DMS53 treated with DMSO at 0.1 percent for 48 hours (cell line): Measurements from ENCODE around the gene BPGM.
"Not testable (repeated sequence)": the region's sequence is repeated elsewhere in the genome, so short reads cannot be mapped to it uniquely, and the experiment has no call there.

Experiments used
- DNase-seq: peaks from one replicate; lab custom pipeline; 2025; ENCODE audit not compliant: unreplicated experiment; lab: John Stamatoyannopoulos, UW

BPGM gene

DNA sequence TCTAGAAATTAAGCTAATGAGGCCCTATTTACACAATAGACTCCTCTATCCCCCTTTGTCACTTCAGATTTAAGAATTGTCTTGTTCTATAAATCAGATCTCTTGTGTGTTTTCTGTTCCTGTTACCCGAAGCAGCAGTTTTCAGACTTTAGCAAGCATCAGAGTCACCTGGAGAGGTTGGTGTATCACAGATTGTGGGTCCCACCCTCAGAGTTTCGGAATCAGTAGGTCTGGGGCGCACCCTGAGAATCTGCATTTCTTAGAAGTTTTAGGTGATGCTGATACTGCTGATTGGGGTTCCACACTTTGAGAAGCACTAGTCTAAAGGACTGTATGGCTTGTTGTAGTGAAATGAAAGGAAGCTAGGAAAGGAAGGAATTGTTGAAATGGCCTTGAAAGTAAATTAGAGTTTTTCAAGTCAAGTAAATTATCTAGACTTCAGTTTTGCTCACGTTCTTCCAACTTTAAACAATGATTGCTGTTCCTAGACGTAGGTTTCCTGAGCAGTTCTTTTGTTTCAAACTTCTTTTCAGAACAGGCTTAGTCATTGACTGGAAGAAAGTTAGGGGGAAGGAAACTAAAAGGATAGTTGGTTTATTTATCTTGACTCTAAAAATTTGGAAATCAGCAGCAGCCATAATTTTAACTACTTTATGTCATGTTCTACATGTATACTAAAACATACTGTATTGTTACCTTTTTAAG, 15.7 kb downstream of the BPGM start:
- no peak for DNase-seq

DNA sequence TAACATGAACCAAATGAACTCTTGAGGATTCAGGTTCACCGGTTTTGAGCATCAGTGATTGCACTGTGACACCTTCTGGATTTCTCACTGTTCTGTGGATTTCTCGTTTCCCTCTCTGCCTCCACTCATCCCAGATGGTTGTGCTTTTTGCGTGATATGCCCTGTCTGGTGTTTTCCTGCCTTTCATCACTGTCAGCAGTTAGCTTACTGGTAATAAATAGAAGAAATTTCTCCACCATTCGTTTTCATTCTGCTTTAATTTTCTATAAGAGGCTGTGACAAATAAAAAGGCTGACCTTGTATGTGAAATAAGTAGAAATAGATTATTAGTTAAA, 16.2 kb downstream of the BPGM start:
- DNase-seq, result no peak

DNA sequence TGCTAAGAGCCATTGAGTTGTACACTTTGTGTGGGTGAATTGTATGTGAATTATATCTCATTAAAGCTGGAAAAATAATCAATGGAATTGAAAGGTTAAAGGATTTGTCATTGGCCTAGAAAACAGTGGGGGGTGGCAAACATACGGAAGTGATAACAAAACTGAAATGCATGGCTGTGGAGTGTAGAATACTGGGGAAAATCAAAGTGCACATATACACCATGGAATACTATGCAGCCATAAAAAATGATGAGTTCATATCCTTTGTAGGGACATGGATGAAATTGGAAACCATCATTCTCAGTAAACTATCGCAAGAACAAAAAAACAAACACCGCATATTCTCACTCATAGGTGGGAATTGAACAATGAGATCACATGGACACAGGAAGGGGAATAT, 18.4 kb downstream of the BPGM start:
- DNase-seq, result not testable (repeated sequence)

DNA sequence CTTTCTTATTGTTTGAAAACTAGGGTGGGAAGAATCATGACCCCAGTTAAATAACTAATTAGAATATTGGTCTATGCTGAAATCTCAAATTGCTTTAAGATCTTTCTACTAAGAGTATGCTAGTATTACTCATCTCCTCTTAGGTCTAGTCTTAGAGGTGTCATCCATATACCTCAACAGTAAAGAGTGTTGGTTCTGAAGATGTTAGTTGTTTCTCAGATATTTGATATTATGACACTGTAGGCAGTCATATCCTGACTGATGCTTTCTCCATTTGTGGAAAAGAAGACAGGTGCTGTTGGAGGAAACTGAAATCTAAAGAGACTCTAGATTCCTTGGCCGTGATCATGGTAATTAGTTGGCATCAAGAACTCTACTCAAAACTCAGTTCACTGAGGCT, 21.2 kb downstream of the BPGM start:
- DNase-seq, result no peak

DNA sequence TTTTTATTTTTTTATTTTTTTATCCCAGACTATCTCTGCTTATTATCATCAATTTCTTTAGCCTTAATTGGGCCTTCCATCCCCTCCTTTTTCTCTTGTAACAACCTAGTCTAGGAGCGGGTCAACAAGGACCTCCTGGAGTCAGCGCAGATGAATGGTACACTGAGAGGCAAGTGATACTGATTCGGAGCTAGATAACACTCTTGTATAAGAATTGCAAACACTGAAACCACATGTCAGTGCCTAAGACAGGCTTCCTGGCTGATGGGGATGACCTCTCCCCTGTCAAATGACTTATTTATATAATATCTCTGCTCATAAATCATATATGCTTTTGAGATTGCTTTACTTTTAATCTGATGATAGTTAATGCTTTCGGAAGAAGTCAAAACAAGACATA, 22.7 kb downstream of the BPGM start:
- DNase-seq, result no peak

DNA sequence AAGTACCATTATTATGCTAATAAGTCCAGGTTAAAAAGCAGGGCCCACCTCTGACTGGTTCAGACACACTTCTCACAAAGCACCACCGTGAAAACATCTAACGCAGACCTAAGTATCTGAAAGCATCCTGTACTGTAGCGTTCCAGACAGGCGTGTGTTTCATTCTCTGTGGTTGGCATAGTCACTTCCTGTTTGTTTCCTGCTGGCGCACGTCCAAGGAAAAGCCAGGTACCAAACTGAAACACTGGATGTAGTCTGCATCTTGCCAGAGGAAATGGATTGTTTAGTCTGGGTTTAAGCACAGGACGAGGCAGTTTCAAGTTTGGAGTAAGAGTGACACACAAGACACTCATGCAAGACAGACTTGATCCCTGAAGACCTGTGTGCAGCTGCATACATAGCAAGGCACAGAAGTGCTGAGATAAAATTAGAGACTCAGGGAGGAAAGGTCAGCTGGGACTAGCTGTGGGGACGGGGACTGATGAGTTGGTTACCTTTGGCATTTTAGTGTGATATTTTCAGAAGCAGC, 23.3 kb downstream of the BPGM start:
- peak; percentile 90 for DNase-seq

DNA sequence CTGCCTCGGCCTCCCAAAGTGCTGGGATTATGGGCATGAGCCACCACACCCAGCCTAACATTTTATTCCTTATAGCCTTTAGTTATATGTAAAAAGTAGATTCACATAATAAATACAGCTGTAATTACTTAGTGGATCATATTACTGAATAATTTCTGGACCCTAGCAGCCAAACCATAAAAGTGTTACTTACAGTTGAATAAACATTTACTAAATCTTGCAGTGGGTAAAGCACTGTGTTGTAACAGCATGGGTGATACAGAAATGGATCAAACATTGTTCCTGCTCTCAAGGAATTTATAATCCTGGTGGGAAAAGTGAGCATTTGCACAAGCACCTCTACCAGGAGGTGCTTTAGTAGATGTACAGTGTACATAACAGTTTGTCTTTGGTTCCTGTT, 25.0 kb downstream of the BPGM start:
- DNase-seq, result no peak

DNA sequence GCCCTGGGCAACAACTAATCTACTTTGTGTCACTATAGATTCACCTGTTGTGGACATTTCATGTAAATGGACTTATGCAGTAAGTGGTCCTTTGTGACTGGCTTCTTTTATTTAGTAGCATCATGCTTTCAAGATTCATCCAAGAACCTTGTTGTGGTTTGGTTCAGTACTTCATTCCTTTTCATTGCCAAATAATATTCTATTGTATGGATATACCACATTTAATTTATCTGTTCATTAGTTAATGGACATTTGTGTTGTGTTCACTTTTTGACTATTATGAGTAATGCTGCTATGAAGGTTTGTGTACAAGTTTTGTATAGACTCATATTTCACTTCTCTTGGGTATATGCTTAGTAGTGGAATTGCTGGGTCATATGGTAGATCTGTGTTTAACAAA, 27.8 kb downstream of the BPGM start:
- DNase-seq, result no peak

DNA sequence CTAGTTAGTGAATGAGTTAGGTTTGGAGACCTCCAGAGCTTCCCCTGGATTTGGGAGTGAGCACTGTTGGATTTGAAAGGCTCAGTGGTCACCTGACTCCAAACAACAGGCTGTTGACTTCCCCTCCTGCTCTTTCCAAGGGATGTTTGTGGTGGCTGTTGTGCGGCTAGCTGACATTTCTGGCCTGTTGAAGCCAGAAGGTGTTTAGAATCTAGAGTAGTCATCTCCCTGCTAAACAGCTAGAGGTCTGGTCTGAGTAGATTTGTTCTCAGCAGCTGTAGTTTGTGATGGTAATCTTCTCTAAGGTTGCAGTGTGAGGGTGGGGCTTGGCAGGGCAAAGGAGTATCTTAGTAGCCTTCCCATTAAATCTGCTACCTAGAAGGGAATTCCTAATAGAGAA, 30.1 kb downstream of the BPGM start:
- no peak for DNase-seq

DNA sequence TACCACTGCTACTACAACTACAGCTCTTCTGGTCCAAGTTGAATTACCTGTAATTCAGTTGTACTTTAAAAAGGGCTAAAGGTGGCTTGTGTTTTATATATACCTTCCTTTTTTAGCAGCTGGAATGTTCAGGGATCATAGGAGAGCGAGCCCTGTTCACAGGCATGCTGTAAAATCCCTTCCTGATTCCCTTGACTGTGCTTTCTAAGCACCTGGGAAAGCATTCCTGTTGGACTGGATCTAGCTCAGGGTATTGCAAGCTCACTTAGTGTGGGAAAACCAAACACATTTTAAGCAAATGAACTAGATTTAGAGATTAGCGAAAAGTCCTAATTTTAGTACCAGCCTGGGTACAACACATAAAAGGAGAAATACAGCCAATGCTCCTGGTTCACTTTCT, 31.5 kb downstream of the BPGM start:
- DNase-seq, result no peak

DNA sequence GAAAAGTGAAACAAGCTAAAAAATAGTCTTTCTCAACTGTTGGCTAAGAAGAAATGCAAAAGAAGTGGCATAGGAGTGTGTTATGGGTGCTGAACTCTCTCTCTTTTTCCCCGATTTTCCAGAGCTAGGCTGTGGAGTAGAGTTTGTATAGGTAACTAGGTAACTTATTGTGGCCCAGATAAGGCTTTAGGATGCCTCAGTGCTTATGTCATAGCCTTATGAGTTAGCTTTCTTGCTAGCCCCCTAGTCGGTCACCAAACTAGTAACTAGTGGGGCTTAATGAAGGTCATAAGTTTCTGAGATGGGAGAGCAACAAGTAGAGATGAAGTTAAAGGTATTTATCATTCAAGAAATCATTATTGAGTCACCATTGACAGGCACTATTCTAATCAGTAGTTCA, 32.4 kb downstream of the BPGM start:
- no peak for DNase-seq

DNA sequence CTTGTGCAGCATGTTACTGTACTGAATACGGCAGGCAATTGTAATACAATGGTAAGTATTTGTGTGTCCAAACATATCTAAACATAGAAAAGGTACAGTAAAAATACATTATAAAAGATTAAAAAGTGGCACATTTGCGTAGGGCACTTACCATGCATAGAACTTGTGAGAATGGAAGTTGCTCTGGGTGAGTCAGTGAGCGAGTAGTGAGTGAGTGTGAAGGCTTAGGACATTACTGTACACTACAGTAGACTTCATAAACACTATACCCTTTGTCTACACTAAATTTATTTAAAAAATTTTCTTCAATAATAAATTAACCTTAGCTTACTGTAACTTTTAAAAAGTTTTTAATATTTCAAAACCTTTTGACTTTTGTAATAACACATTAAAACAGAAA, 37.5 kb downstream of the BPGM start:
- no peak for DNase-seq

DNA sequence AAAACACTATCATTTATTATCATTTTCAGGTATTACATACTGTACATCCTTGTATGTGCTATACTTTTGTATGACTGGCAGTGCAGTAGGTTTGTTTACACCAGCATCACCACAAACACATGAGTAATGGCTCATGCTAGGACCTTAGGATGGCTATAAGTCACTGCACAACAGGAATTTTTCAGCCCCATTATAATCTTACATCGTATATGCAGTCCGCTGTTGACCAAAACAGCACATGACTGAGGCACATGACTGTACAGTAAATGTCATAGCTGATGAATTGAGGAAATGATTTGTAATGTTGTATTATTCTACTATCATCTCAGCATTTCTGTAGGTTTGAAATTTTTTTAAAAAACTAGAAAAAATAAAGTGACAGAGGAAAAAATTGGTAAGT, 38.6 kb downstream of the BPGM start:
- no peak for DNase-seq

DNA sequence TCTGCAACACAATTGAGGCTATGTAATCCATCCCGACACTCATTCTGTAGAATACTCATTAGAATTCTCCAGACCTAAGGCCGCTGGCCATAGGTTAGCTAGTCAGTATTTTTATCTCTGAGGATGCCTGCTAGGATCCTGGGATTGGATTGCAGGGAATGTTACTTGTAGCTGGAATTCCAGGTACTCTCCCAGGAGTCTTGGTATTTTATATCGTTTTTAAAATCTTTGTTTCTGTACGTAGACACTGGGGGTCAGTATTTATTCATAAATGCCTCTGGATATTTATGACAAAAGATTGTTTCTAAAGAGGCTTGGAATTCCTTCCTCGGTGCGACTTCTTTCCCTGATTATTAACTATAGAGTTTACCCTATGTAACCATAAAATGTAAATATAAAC, 40.1 kb downstream of the BPGM start:
- DNase-seq, result no peak

DNA sequence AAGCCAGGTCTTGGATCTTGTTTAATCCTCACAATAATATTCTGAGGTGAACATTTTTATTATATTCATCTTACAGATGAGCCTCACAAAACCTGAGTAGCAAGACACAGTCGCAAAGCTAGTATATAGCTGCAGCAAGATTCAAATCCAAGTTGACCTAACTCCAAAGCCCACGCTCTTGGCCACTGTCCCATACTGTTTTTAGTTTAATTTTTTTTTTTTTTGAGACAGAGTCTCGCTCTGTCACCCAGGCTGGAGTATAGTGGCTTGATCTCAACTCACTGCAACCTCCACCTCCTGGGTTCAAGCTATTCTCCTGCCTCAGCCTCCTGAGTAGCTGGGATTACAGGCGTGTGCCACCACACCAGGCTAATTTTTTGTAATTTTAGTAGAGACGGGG, 42.9 kb downstream of the BPGM start:
- not testable (repeated sequence) for DNase-seq

DNA sequence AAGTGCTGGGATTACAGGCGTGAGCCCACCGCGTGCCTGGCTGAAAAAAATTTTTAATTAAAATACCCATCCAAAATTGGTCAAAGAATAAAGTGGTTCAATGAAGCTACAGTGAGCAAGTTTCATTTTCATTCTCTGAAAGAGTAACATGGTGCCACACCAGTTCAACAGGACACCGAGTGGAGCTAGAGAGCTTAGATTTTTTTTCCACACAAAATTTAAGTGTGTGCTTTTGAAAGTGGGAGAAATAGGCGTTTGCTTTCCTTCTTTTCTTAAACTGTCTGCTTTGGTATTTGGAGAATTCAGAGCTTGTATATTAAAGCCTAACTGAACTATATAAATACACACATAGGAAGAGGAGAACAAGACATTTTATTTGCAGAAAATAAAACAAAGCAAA, 43.4 kb downstream of the BPGM start:
- no peak for DNase-seq

DNA sequence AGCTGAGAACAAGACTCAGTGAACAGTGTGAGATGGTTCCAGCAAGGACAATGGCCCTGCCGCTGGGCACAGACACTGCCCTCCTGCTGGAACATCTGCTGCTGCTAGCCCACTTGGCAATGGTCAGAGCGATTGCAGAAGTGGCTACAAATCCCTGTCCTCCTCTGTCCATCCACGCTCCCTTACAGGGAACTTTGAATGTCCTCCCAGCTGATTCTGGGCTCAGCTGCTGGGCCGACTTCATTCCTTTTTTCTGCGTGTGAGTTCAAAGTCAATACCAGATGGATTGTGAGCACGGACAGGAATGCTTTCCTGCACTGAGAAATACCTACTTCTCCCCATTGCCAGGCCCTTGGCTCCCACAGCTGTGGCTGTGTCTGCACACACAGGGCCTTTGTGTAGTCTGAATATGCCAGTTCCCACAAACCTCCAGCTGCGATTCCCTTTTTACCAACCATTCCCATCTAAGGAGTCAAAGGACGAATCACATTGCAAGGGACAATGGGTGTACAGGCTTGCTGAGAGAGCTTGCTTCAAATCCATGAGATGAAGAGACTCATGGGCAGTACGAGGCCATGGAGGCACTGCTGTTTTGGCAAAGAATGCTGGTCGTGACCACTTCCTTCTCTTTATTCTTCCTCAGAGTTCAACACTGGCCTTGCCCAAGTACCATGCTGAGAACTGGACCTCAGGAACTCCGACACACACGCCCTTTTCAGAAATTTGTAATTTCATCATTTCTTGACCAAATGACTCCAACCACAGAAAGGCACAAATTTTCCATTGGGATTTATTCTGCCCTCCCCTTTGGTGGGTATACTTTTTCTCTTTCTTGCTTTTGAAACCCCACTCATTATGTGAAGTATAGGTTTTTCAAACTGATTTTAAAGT, 44.2 kb downstream of the BPGM start:
- DNase-seq, result no peak

DNA sequence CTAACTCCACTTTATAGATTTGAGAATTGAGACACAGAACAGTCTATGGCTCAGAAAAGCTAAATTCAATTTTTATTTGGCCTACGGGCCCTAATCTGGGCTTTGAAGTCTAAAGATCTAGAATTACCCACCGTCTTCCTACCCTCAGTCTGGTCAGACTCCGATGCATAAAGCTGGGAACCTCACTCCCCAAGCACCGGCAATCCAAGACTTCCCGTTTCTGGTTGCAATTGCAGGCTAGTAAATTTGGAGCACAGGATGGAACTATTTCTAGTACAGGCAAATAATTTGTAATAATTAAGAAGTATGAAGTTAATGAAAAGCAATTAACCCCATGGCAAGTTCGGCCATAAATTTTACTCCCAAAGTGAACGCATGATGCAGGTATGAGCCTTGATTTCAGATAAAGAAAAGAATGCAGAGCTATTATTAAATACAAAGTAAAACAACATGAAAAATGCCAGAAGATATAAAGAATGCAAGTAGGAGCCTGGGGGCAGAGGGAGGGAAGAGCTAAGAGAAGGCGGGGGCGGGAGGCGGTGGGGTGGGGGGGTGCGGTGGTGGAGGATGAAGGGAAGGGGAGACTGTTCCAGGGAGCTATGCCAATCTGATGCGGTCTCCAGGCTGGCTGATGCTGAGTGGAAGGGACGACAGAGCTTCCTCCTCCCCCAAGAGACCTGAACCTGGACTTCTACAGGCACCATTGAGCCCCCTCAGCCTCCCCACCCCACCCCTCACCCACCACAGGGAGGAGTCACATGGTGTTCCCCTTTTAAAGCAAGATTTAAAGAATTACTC, 45.1 kb downstream of the BPGM start:
- DNase-seq, result no peak

DNA sequence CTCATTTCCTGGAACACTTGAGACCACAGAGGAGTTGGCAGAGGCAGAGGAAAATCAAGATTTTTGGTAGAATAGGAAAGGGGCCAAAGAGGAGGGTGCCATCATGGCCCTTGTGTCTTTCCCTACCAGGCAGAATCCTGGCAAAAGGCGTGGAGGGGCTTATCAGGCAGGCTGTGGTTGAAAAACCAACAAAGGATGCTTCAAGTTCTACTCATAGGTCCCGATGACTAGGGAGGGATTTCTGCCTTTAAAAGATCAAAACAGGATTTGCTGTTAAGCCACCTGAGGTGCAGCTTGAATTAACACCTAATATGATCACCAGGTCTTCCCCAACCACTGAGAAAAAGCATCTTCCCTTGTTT, 45.7 kb downstream of the BPGM start:
- no peak for DNase-seq

DNA sequence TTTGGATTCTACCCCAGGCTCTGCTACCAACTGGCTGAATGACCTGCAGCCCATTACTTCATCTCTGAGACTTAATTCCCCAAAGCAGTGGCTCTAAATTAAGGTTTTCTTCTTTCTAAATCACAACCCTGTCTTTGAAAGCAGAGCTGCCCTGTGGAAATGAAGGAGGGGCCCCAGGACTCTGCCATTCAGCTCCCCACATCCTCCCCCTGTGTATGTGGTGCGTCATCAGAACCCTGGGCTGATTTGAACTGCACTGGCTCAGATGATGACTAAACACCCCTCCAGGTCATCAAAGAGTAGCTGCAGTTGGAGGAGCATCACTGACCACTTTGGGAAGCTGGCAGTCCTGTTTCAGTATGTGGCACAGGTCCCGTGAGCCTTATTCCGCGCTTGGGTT, 46.6 kb downstream of the BPGM start:
- no peak for DNase-seq

DNA sequence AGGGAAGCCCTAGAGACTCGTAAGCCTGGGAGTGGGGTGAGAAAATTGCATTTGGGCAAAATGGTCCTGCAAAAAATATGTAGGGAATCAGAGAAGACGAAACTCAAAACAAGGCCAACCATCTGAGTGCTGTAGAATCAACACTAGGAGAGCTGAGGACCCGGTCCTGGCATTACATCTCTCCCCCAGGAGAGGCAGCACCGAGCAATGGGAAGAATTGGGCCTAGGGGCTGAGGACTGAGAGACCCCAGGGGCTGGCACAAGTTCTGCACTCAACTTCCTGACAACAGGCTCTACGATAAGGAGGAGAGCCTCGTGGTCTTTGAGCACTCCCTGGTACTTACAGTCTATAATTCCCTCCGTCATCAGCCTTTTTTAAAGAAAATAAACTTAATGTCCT, 47.6 kb downstream of the BPGM start:
- DNase-seq, result no peak

DNA sequence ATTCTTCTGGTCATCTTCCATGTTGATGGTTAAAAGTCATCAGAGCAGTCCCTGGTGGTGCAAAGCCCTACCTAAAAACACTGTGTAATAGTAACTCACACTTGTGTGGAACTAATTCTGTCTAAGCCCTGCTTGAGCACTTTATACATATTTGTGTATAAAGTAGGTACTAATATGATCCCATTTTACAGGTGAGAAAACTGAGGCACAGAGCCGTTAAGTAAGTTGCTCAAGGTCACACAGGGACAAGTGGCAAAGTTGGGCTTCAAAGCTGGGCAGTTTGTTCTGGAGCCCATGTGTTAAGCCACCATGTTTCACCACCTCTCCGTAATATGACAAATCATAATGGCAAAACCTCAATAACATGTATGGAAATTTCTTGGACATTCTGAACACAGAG, 48.1 kb downstream of the BPGM start:
- DNase-seq, result no peak
